Thyroid gland (tissue), 4 donors: ENCODE measurements around the gene ADAMTSL1. TPM values are rescaled to one million over a fixed set of nuclear protein-coding genes. Genes with fewer than 3 reads are reported as not detected.

ENCODE experiments used
- DNase-seq, 2 donors: peaks; one replicate each; pipeline ENCODE4 v3.0.0-alpha.2; 2019
- H3K27ac ChIP-seq, 3 donors: fragments of 200-600 bp; sonication (generic); 1 replicate in 2 of 3; 2 replicates in 1 of 3; pipeline ENCODE4 v1.5.1; 2016 to 2019; ENCODE audit warnings: mild to moderate bottlenecking in 1 of 3, moderate library complexity in 1 of 3
- H3K27me3 ChIP-seq: fragments of 200-600 bp; sonication (generic); one replicate; pipeline ENCODE4 v1.5.1; 2019
- H3K36me3 ChIP-seq, 2 donors: fragments of 200-600 bp; sonication (generic); one replicate each; pipeline ENCODE4 v1.5.1; 2016 to 2019
- H3K4me1 ChIP-seq, 2 donors: fragments of 200-600 bp; sonication (generic); one replicate each; pipeline ENCODE4 v1.5.1; 2017 to 2019
- H3K4me3 ChIP-seq, 3 donors: fragments of 200-600 bp; sonication (generic); replicated peaks in 1 of 3; 1 replicate in 2 of 3; 2 replicates in 1 of 3; pipeline ENCODE4 v1.5.1; 2016; ENCODE audit warnings: mild to moderate bottlenecking in 1 of 3
- H3K9me3 ChIP-seq: fragments of 200-600 bp; sonication (generic); one replicate; pipeline ENCODE4 v1.5.1; 2017
- POLR2A ChIP-seq, 2 donors: fragments of 450-650 bp; IDR thresholded peaks; one replicate each; pipeline ENCODE4 v1.6.1; 2017; ENCODE audit warnings: antibody characterized with exemption in 2 of 2, mild to moderate bottlenecking in 2 of 2, moderate library complexity in 1 of 2
- WGBS, 2 donors: methylation state at CpG; one replicate each; pipeline ENCODE4 v1.1.5; 2017; 5-methylcytosine and 5-hydroxymethylcytosine counted together
- intact Hi-C: fragments of 100-400 bp; cut with DNase I; formaldehyde crosslinking; loops from one replicate; pipeline ENCODE4 v1.15.1; 2023
- total RNA-seq, 4 donors: library from RNA; depleted of rRNA; stranded (reverse); fragments of >200 nt; gene quantifications; one replicate each; pipeline ENCODE4 v1.2.3, GENCODE V29; 2016
- TF ChIP-seq, protein P1 (sequence below), 6 experiments: fragments of 200-600 bp in 3 of 6; fragments of 450-650 bp in 3 of 6; sonication (generic) in 3 of 6; IDR thresholded peaks; one replicate each; pipeline ENCODE4 v1.5.1; 2016 to 2019; ENCODE audit warnings: antibody characterized with exemption in 6 of 6, mild to moderate bottlenecking in 2 of 6, inconsistent platforms in 1 of 6, moderate library complexity in 1 of 6

The ADAMTSL1 gene
- total RNA-seq, 4 donors from 2014 or later, result 1.6 to 9.0 (median 4.8) TPM

DNA sequence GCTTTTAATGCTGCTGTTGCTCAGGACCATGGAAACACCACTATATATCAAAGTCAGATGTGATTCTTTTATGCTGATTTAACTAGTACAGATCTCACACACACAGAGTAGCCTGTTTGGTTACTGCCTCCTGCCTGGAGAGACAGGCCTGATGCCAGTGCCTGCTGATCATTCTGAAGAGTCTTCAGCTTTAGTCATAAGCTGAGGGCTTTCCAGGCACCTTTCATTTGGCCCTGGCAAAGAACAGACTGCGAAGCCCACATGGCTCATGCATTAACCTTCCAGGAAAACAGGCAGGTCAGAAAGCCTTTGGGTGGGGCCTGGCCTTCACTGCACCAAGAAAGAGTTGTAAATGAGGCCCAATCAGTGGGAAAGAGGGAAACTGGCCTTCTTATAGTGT, 414.3 kb downstream of the ADAMTSL1 start:
- DNase-seq, result no peak
- no peak overlapping the region for H3K4me3 ChIP-seq
- WGBS, 2 donors, result 67 to 83% methylated on average over 1 of the region's 1 CpG
- no peaks in the 10 kb centered on the region for H3K27me3 ChIP-seq
- no peak overlapping the region for H3K27ac ChIP-seq
- H3K4me1 ChIP-seq, result no peaks in the 10 kb centered on the region
- intact Hi-C loops, result no loop called here
- no peaks in the 10 kb centered on the region for H3K9me3 ChIP-seq
- TF ChIP-seq, protein P1, sequence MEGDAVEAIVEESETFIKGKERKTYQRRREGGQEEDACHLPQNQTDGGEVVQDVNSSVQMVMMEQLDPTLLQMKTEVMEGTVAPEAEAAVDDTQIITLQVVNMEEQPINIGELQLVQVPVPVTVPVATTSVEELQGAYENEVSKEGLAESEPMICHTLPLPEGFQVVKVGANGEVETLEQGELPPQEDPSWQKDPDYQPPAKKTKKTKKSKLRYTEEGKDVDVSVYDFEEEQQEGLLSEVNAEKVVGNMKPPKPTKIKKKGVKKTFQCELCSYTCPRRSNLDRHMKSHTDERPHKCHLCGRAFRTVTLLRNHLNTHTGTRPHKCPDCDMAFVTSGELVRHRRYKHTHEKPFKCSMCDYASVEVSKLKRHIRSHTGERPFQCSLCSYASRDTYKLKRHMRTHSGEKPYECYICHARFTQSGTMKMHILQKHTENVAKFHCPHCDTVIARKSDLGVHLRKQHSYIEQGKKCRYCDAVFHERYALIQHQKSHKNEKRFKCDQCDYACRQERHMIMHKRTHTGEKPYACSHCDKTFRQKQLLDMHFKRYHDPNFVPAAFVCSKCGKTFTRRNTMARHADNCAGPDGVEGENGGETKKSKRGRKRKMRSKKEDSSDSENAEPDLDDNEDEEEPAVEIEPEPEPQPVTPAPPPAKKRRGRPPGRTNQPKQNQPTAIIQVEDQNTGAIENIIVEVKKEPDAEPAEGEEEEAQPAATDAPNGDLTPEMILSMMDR (IDR thresholded peaks at IDR 0.05), result no peak
- no peak for TF ChIP-seq POLR2A (IDR thresholded peaks at IDR 0.05)
- H3K36me3 ChIP-seq, result no peaks in the 10 kb centered on the region

DNA sequence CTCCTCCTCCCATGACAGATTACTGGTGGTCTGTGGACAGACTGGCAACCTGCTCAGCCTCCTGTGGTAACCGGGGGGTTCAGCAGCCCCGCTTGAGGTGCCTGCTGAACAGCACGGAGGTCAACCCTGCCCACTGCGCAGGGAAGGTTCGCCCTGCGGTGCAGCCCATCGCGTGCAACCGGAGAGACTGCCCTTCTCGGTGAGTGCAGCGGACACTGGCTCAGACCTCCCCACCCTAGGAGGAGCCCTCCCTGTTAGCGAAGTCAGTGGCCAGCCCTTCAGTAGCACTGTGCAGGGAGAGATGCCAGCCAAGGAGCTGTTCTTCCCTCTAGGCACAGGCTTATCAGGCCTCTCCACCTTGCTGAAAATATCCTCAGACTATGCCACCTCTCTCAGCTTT, 415.6 kb downstream of the ADAMTSL1 start:
- Histone ChIP-seq H3K4me1 (no peaks in the 10 kb centered on the region), H3K4me3 (no peak overlapping the region), H3K27ac (no peak overlapping the region), H3K9me3 (no peaks in the 10 kb centered on the region), H3K27me3 (no peaks in the 10 kb centered on the region), H3K36me3 (no peaks in the 10 kb centered on the region)
- 89 to 97% methylated on average over 10 to 12 of the region's 12 CpGs for WGBS, 2 donors
- DNase-seq, result no peak
- intact Hi-C loops, result no loop called here
- no peak for TF ChIP-seq POLR2A (IDR thresholded peaks at IDR 0.05)
- TF ChIP-seq, protein P1 (IDR thresholded peaks at IDR 0.05), result no peak

DNA sequence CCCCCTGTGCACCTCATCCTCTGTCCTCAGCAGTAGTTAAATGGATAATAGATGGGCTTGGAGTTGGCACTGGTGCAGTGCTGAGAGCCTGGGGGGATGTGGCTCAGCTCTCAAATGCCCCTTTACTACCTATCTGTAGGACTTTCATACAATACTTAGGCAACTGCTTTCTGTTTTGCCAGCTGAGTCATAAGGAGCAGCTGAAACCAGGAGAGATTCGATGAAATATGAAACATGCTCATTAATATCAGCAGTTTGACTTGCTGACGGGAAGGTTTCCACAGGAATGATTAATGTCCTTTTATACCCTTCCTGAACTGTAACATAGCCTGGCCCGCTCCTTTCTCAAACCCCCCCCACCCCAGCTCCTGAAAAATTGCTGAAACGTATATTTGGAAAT, 416.4 kb downstream of the ADAMTSL1 start:
- no peaks in the 10 kb centered on the region for H3K4me1 ChIP-seq
- no peak overlapping the region for H3K4me3 ChIP-seq
- DNase-seq, result no peak
- intact Hi-C loops, result no loop called here
- WGBS, 2 donors, result 74 to 79% methylated on average over 4 of the region's 4 CpGs
- TF ChIP-seq, protein P1 (IDR thresholded peaks at IDR 0.05), result no peak
- TF ChIP-seq POLR2A (IDR thresholded peaks at IDR 0.05), result no peak
- no peak overlapping the region for H3K27ac ChIP-seq
- no peaks in the 10 kb centered on the region for H3K27me3 ChIP-seq
- no peaks in the 10 kb centered on the region for H3K36me3 ChIP-seq
- H3K9me3 ChIP-seq, result no peaks in the 10 kb centered on the region

DNA sequence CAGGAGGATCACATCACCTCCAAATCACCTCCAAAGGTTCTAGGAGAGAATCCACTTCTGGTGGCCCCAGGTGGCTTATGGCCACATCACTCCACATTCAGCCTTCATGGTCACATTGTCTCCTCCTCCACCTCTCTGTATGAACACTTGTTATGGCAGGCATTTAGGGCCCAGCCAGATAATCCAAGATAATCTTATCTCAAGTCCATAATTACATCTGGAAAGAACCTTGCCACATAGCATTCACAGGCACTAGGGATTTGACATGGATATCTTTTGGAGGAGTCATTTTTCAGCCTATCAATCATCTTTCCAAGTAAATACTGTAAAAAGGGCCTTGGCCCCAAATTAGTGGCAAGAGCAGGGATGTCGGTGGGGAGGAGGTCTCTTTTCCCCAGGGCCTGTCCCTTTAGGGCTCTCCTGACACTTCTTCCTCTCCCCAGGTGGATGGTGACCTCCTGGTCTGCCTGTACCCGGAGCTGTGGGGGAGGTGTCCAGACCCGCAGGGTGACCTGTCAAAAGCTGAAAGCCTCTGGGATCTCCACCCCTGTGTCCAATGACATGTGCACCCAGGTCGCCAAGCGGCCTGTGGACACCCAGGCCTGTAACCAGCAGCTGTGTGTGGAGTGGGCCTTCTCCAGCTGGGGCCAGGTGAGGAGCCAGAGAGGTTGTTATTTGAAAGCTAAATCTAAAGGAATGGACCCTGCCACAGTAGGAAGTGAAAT, 418.2 kb downstream of the ADAMTSL1 start:
- 87 to 90% methylated on average over 3 to 5 of the region's 5 CpGs for WGBS, 2 donors
- no peak overlapping the region for H3K4me3 ChIP-seq
- H3K4me1 ChIP-seq, result no peaks in the 10 kb centered on the region
- no peaks in the 10 kb centered on the region for H3K27me3 ChIP-seq
- TF ChIP-seq POLR2A (IDR thresholded peaks at IDR 0.05), result no peak
- TF ChIP-seq, protein P1 (IDR thresholded peaks at IDR 0.05), result no peak
- intact Hi-C loops, result no loop called here
- H3K9me3 ChIP-seq, result no peaks in the 10 kb centered on the region
- no peak for DNase-seq
- no peak overlapping the region for H3K27ac ChIP-seq
- H3K36me3 ChIP-seq, result no peaks in the 10 kb centered on the region

DNA sequence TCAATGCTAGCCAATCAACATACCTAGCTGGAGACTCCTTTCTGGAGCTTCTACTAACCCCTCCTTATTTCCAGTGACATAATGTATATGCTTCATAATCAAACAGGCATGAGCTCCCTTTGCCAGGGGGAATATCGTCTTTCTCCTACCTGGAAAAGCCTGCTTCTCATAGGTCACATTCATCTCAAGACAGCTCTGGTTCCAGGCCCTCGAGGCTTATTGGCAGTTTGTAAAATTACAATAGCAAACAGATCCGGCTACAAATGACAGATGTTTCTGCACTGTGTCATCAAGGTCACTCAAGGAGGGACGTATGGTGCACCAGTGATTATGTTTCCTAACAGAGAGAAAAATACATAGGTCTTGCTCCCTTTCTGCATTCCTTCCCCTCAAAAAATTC, 419.1 kb downstream of the ADAMTSL1 start:
- intact Hi-C loops, result no loop called here
- Histone ChIP-seq H3K4me3 (no peak overlapping the region), H3K36me3 (no peaks in the 10 kb centered on the region), H3K9me3 (no peaks in the 10 kb centered on the region), H3K27ac (no peak overlapping the region), H3K27me3 (no peaks in the 10 kb centered on the region), H3K4me1 (no peaks in the 10 kb centered on the region)
- no peak for TF ChIP-seq POLR2A (IDR thresholded peaks at IDR 0.05)
- TF ChIP-seq, protein P1 (IDR thresholded peaks at IDR 0.05), result no peak
- WGBS, 2 donors, result 79 to 81% methylated on average over 4 of the region's 4 CpGs
- DNase-seq, result no peak
